Stimulated activated CD4-positive, alpha-beta T cell treated with anti-CD3 and anti-CD28 coated beads, Interleukin-4, amount 100 ng/mL, for 24 hours (primary cell): ENCODE measurements around the gene AFAP1L1.

Source experiments
- DNase-seq: peaks from one replicate; pipeline ENCODE4 v3.0.0-alpha.2; 2020

Gene AFAP1L1

GRCh38 chr5:149288436-149288835 is 16.8 kb downstream of the AFAP1L1 start:
- no peak for DNase-seq

DNA sequence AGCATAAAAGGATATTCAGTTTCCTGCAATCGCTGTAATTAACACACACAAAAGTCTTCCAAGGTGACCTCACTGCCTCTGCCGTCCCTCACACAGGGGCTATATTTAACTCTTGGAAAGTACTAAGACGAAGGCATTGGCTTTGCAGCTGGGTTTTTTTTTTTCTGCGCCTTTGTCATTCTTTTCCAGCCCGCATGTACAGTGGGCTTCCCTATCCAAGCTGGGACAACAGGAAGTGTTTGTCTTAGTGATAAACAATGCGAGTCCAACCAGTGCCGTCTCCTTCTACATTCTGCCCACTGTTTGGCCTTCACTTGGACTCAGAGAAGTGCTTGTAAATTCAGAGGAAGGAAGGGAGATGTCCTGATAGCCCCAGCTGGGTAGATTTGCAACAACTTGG is 17.6 kb downstream of the AFAP1L1 start:
- DNase-seq = no peak

DNA sequence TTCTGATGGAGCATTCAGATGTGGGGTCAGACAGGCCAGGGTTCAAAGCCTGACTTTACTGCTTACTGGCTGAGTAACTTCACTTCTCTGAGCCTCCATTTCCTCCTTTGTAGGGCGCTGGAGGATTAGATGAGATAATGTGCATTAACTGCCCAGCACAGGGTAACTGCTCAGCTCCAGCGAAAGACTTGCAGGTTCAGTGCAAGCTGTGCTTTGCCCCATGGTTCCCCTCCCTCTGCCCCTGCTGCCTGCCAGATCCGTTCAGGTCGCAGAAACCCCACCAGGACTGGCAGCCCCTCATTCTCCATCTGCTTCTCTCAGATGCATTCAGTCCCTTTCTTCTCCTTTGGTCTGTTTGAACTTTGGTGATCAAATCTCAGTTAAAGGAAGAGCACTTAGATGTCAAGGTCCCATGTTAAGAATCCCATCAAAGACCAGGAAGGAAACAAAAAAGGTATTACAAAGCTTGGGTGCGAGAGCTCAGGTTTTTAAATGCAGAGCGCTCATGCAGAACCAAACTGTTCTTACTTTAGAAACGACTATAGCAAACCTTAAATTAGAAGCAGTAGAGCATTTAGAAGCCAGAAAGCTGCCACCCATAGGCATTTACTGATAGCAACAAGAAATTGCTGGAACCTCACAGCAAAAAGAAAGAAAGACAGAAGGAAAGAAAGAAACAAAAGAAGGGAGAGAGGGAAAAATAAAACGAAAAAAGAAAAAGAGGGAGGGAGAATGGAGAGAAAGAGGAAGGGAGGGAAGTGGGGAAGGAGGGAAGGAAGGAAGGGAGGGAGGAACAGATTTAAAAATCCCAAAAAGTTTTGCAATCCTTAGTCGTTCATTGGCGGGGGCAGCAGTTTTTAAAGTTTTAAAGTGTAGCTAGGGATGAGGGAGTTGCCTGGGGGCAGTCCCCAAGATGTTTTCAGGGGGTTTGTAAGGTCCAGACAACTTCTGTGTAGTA is 23.5 kb downstream of the AFAP1L1 start:
- no peak for DNase-seq

GRCh38 chr5:149297340-149298025 is 25.8 kb downstream of the AFAP1L1 start:
- DNase-seq = no peak

DNA sequence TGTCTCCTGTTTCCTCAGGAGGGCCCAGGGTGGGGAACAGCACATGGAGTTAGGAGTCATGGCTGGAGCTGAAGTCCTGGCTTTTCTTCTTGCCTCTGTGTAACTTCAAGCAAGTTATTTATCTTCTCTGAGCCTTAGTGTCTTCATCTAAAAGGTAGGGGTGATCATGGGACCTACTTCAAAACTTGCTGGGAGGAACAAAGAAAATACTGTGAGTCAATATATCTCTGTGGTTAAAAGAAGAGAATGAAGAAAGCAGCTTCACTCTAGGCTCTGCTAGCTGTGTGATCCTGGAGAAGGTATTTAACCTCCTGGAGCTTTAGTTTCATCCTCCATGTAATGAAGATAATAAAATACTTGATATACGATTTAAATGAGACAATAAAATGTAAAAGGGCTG is 26.5 kb downstream of the AFAP1L1 start:
- DNase-seq = no peak

- DNase-seq = no peak
These were observed 27.3 kb downstream of the AFAP1L1 start for GRCh38 chr5:149298842-149299404.

DNA sequence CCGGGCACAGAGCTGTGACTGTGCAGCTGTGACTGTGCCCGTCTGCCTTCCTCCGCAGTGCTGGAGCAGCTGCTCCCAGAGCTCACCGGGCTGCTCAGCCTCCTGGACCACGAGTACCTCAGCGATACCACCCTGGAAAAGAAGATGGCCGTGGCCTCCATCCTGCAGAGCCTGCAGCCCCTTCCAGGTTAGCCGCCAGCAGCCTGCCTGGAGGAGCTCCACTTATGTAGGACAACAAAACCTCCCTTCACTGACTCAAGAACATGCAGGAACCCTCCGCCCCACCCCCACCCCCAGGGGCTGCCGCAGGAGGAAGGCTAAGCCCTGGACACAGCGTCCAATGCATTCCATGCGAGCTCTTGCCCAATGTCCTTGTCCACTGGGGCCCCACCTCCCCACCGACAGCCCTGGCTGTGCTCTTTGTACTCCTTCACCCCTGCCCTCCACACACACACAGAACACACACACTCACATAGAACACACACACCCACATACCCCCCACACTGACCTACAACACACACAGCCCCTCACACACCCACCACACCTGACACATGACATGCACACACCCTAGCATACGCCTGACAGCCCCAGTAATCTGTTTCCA is 27.9 kb downstream of the AFAP1L1 start:
- DNase-seq = no peak

- DNase-seq = no peak
These were observed 28.8 kb downstream of the AFAP1L1 start for GRCh38 chr5:149300441-149300840.

GRCh38 chr5:149301049-149301743 is 29.5 kb downstream of the AFAP1L1 start:
- DNase-seq = no peak

GRCh38 chr5:149301744-149302380 is 30.2 kb downstream of the AFAP1L1 start:
- no peak for DNase-seq

GRCh38 chr5:149302641-149303040 is 31.0 kb downstream of the AFAP1L1 start:
- no peak for DNase-seq

GRCh38 chr5:149303210-149303609 is 31.6 kb downstream of the AFAP1L1 start:
- DNase-seq = no peak

DNA sequence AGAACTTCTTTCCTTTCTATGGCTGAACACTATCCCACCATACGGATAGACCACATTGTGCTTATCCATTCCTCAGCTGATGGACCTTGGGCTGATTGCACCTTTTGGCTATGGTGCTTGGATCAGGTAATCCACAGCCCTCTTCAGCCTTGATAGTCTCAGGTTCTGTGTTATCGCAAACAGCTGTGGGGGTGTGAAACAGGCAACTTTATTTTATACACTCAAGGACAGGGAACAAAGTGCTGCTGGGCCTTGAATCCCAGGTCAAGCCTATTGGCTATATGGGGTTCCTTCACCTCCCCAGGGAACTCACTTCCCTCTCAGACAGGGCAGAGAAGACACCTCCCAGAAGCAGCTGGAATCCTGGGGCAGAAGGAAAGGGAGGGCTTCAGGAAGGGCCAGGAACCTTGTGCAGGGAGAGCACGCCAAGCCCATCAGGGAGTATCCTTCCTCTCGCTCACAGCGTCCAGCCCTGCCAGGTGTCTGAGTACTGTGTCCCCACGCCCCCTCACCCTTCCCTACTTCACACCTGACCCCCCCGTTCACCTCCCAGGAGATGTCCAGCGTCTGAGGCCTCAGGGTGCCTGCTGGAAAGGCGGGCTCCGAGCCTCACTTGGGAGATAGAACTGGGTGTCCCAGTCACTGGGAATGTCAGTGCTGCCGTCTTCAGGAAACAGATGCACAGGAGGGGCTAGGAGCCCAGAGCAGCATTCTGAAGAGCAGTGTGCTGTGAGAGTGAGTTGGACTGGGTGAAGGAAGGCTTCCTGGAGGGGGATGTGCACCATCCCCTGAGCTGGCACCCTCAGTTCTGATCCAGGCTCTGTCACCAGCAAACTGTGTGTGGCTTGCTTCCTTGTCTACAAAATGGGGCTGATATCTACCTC is 32.8 kb downstream of the AFAP1L1 start:
- no peak for DNase-seq

DNA sequence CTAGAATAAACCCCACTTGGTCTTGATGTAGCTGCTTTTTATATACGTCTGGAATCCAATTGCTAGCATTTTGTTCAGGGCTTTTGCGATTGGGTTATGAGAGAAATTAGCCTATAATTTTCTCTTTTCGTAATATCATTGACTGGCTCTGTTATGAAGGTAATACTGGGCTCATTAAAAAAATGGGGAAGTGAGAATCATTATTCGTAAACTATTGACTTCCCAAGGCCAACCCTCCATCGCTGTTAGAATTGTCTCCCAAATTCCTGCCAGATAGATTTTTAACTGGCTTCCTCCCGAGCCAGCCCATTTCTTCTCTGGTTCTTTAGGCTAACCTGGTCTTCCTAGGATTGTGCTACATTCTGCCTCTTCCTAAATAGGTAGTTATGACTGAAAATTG is 37.7 kb downstream of the AFAP1L1 start:
- DNase-seq = no peak

DNA sequence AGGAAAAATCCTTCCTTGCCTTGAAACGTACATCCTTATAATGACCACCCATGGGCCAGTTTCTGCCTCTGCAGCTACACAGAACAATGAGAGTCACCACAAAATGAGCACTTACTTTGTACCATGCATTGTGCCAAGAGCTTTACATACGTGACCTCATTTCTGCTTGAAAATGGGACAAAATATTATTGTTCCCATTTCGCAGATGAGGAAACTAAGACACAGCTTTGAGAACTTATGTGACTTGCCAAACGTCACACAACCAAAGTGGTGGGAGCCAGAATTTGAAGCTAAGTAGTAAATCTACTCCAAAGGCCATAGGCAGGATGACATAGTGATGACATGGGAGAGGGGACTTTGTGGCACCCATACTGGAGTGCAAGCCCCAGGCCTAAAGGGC is 38.8 kb downstream of the AFAP1L1 start:
- no peak for DNase-seq

- DNase-seq = no peak
These were observed 39.4 kb downstream of the AFAP1L1 start for GRCh38 chr5:149310947-149311658.

DNA sequence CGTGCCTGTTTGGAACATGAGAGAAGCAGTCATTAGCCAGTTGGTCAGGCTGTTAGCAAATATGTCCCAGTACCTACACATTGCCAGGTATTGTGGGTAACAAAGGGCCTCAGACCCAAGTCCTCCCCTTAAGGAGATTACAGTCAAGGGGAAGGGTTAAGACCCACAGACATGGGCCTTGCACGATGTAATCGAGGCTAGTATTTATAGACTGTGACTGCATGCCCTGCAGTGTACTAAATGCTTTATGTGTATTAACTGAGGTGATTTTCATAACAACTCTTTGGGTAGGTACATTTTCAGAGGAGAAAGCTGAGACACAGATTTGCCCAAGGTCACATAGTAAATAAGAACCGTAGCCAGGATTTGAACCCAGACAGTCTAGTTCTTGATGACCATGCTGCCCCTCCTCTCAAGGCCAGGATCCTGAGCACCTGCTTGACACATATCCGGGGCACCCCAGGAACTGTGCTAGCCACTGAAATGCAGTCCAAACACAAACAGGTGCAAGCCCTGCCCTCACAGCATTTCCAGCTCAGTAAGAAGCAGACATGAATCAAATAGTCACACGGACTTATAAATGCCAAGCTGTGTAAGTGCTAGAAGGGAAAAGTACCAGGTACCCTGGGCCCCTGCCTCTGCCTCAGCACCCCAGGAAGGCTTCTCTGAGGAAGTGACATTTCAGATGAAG is 41.6 kb downstream of the AFAP1L1 start:
- DNase-seq = no peak

- DNase-seq = no peak
These were observed 43.0 kb downstream of the AFAP1L1 start for GRCh38 chr5:149314571-149315111.

DNA sequence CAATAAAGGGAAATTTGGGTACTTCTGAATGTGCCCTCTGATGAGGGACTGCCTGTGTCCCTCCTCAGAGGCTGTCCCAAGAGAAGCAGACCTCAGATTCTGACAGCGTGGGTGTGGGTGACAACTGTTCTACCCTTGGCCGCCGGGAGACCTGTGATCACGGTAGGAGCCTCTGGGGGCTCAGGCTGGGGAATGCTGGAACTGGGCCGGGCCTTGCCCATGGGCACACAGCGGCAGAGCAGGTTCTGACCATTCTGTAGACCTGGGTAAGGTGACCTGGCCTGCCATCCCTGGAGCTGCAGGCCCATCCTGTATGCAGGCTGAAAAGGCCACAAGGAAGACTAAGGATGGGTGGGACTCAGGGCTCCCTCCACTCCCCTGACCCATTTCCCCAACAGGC is 44.1 kb downstream of the AFAP1L1 start:
- no peak for DNase-seq
